Measurements from ENCODE around the gene PLCD1.
"Not testable (repeated sequence)": the region's sequence is repeated elsewhere in the genome, so short reads cannot be mapped to it uniquely, and the experiment has no call there.

PLCD1 gene

DNA sequence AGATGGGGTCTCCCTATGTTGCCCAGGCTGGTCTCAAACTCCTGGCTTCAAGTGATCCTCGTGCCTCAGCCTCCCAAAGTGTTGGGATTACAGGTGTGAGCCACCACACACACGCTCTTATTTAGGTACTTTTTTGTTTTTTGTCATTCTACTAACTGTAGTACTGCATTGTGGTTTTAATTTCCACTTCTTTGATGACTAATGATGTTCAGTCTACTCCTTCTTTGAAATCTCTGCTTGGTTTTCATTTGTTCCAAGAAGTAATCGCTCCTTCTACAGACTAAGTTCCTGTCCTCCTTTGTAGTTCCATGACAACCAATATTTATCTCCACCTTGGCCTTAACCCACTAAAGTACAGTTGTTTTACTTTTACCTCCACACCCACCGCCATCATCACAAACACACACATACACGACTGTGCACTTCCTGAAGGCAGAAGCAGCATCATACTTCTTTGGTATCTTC is 9.0 kb upstream of the PLCD1 start:
- peak in 1 of 2 donors; percentile 22 for DNase-seq (ENCODE audit: low read depth in 1 of 2, low spot score in 1 of 2)

DNA sequence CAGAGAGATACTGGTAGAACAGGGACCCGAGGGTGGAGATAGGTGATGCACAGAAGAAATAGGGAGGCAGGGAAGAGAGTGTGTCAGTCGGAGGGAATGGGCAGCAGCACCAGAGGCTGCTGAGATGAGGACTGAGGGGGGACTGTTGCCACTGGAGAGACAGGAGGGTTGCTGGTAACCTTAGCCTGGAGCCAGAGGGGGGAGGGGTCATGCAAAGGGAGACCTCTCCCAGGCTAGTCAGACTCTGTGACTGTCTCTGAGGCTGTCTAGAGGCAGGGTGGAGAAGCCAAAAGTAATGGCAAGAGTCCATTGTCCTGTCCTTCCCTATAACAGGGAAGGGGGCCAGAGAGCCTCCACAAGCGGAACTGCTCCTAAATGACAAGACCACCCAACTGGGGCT is 7.5 kb upstream of the PLCD1 start:
- no peak for DNase-seq (ENCODE audit: low read depth in 1 of 2, low spot score in 1 of 2)

- DNase-seq (ENCODE audit: low read depth in 1 of 2, low spot score in 1 of 2), result no peak
Observed at GRCh38 chr3:38036286-38036685, 6.8 kb upstream of the PLCD1 start.

DNA sequence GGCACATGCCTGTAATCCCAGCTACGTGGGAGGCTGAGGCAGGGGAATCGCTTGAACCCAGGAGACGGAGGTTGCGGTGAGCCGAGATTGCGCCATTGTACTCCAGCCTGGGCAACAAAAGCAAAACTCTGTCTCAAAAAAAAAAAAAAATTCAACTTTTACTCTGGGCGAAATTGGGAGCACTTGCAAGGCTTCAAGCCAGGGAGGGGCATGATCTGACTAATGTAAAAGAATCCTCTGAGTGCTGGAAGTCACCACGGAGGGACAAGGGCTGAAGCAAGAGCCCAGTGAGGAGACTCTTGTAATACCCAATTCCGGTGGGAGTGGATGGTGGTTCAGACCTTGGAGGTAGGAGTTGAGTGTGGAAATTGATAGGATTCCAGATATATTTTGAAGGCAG is 4.9 kb upstream of the PLCD1 start:
- DNase-seq (ENCODE audit: low read depth in 1 of 2, low spot score in 1 of 2), result not testable (repeated sequence)

- not testable (repeated sequence) for DNase-seq (ENCODE audit: low read depth in 1 of 2, low spot score in 1 of 2)
Observed at GRCh38 chr3:38033586-38033985, 4.1 kb upstream of the PLCD1 start.

DNA sequence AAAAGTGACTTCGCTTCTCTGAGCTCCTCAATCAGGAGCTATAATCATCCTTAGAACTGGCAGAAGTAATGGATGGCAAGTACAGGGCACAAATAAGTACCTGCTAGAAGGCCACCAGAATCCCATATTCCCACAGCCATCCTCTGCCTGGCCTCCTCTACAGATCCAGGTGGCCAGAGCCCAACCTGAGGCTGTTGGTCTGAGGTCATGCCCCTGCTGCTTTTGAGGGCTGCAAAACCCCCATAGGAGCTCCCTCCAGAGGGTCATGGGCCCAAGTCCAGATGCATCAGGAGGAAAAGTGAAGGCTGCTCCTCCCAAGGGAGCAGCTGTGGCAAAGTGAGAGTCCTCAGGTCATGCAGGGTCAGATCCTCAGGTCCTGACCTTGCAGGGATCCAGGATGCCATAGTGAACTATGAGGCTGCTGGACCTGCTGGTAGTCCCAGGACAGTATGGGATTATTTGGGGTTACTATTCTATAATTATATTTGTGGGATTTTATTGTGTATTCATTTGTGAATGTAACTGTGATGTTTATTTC is 3.0 kb upstream of the PLCD1 start:
- DNase-seq (ENCODE audit: low read depth in 1 of 2, low spot score in 1 of 2), result no peak

- DNase-seq (ENCODE audit: low read depth in 1 of 2, low spot score in 1 of 2), result peak in 1 of 2 donors; percentile 20
Observed at GRCh38 chr3:38031022-38031994, 1.9 kb upstream of the PLCD1 start.

- DNase-seq (ENCODE audit: low read depth in 1 of 2, low spot score in 1 of 2), result no peak
Observed at GRCh38 chr3:38030126-38031021, 932 bp upstream of the PLCD1 start.

GRCh38 chr3:38028621-38029361 is 651 bp downstream of the PLCD1 start:
- DNase-seq (ENCODE audit: low read depth in 1 of 2, low spot score in 1 of 2), result no peak

DNA sequence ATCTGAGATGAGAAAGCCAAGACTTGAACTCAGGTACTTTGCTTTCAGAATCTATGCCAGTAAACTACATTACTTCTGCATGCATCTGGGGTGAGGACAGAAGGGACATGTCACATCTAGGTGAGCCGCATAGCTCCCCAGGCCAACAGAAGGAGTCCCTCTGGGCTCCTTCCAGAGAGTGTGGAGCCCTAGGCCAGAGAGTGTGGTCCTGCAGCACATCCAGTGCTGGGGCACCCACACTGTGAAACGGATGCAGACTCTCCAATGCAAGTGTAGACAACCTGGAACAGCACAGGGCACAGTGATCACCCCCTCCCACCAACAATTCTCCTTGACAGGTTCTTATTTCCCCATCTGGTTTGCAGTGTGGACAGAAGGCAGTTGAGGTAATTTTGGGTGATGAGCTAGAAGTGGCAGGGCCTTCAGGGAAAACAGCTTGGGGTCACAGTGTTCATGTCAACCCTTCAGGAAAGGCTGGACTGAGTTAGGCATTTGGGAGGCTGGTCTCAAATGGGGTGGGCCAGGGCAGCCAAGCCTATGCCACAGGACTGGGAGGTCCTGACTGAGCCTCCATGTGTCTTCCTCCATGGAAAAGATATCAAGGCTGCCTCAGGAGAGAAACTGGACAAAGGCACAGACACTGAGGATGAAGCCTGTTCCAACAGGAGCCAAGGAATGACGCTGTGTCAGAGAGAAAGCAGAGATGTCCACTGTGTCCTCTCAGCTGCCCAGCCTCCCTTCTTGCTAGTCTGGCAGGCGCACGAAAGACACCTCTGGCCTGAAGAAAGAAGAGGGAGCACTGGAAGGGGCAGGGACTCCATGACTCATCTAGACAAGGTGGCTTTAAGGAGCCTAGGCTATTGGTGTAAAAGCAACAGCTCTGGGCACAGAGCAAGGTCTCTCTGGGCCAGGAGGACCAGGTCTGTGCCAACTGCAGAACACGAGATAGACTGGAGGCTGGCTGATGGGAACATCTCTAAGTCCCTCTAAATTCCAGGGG is 1.7 kb downstream of the PLCD1 start:
- DNase-seq (ENCODE audit: low read depth in 1 of 2, low spot score in 1 of 2), result no peak

GRCh38 chr3:38026856-38027255 is 2.6 kb downstream of the PLCD1 start:
- DNase-seq (ENCODE audit: low read depth in 1 of 2, low spot score in 1 of 2), result no peak

DNA sequence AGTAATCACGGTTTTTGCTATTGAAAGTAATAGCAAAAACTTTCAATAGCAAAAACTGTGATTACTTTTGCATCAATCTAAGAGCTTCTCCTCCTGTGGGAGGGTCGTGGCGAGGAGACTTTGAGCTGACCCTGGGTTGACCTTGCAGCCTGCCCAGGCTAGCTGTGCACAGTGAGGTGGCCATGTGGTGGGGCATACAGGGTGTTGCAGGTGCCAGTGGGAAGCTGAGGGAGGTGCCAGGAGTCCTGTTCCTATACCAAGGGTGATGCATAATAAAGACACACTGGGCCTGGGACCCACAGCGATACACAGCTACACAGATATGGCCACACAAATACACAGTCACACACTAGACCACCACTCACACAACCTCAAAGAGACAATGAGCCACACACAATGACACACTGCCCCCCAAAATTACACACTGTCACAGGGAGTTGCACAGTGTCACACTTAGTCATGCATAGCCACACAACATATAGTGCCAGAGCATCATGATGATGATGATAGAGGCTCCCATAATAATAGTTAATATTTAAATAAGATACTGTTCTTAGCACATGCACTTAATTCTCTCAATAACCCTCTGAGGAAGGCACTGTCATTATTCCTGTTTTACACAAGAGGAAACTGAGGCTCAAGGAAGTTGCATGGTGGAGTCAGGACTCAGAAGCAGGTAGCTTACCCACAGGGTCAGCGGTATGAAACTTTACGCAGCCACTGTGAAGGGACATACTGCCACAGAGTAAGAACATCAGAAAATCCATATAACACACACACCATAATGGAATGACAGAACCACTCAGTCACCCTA is 6.3 kb downstream of the PLCD1 start:
- DNase-seq (ENCODE audit: low read depth in 1 of 2, low spot score in 1 of 2), result no peak

GRCh38 chr3:38022301-38022700 is 7.1 kb downstream of the PLCD1 start:
- DNase-seq (ENCODE audit: low read depth in 1 of 2, low spot score in 1 of 2), result no peak

DNA sequence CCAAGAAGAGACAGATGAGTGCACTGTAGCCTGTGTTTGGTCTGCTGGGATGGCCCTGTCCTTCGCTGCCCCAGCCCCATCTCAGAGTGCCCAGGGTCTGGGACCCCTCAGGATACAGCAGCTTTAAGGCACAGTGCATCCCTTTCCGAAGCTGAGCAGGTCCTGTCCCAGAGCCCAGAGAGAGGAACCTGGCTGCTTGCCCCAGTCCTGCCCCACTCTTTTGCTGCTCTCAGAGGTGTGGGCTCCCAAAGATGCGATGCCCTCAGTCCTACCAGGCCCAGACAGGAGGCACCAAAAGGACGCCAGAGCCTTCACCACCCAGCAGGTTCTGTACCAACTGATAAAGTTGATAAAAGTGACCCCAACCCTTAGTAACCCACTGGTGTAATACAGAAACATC is 8.2 kb downstream of the PLCD1 start:
- no peak for DNase-seq (ENCODE audit: low read depth in 1 of 2, low spot score in 1 of 2)

GRCh38 chr3:38020342-38020726 is 9.1 kb downstream of the PLCD1 start:
- DNase-seq (ENCODE audit: low read depth in 1 of 2, low spot score in 1 of 2), result no peak

GRCh38 chr3:38019658-38020341 is 9.6 kb downstream of the PLCD1 start:
- DNase-seq (ENCODE audit: low read depth in 1 of 2, low spot score in 1 of 2), result no peak

- DNase-seq (ENCODE audit: low read depth in 1 of 2, low spot score in 1 of 2), result no peak
Observed at GRCh38 chr3:38018296-38019266, 10.9 kb downstream of the PLCD1 start.
